SK-N-SH treated with all-trans-retinoic acid at 6 μM for 48 hours (cell line): ENCODE measurements around the gene ARMC10.
A peak's percentile ranks its signal among the peaks of the same experiment; 100 is the strongest.

Experiments used
- ATAC-seq: fragments of 200-7000 bp; cut with Tn5 transposase; 3 replicates; pipeline ENCODE4 v1.9.1; 2020; ENCODE audit warnings: mild to moderate bottlenecking, moderate library complexity
- ARNTL ChIP-seq: fragments of 450-650 bp; formaldehyde crosslinking; IDR thresholded peaks from 2 replicates; pipeline ENCODE4 v1.5.0; 2020; ENCODE audit warnings: low read depth, mild to moderate bottlenecking, moderate library complexity, borderline replicate concordance
- BACH2 ChIP-seq: fragments of 250-450 bp; sonication (Bioruptor Pico); IDR thresholded peaks from 2 replicates; pipeline ENCODE4 v1.9.0; 2021; ENCODE audit warnings: mild to moderate bottlenecking, borderline replicate concordance
- ESRRG ChIP-seq: fragments of 250-450 bp; sonication (Bioruptor Pico); IDR thresholded peaks from 2 replicates; pipeline ENCODE4 v1.6.1; 2021; ENCODE audit warnings: mild to moderate bottlenecking
- ISL1 ChIP-seq: fragments of 250-450 bp; sonication (Bioruptor Pico); IDR thresholded peaks from 2 replicates; pipeline ENCODE4 v2.1.2; 2022; ENCODE audit warnings: mild to moderate bottlenecking, moderate library complexity
- OSR1 ChIP-seq: fragments of 250-450 bp; sonication (Bioruptor Pico); IDR thresholded peaks from 2 replicates; pipeline ENCODE4 v1.8.0; 2022; ENCODE audit warnings: moderate library complexity, mild to moderate bottlenecking, inconsistent platforms
- POU6F1 ChIP-seq: fragments of 250-450 bp; sonication (Bioruptor Pico); IDR thresholded peaks from 2 replicates; pipeline ENCODE4 v1.8.0; 2021; ENCODE audit warnings: low read depth, mild to moderate bottlenecking, moderate library complexity, borderline replicate concordance
- PPARA ChIP-seq: fragments of 250-450 bp; sonication (Bioruptor Pico); IDR thresholded peaks from 2 replicates; pipeline ENCODE4 v1.5.0; 2020; ENCODE audit warnings: mild to moderate bottlenecking, borderline replicate concordance
- RARB ChIP-seq: fragments of 250-450 bp; sonication (Bioruptor Pico); IDR thresholded peaks from 2 replicates; pipeline ENCODE4 v1.8.0; 2021; ENCODE audit warnings: mild to moderate bottlenecking, moderate library complexity
- SNAI2 ChIP-seq: fragments of 250-450 bp; sonication (Bioruptor Pico); IDR thresholded peaks from 2 replicates; pipeline ENCODE4 v1.5.0; 2020; ENCODE audit warnings: mild to moderate bottlenecking, moderate library complexity
- TCF4 ChIP-seq: fragments of 250-450 bp; sonication (Bioruptor Pico); IDR thresholded peaks from 2 replicates; pipeline ENCODE4 v1.8.0; 2021; ENCODE audit warnings: mild to moderate bottlenecking, moderate library complexity, borderline replicate concordance
- TOX ChIP-seq: fragments of 250-450 bp; sonication (Bioruptor Pico); IDR thresholded peaks from 2 replicates; pipeline ENCODE4 v1.8.0; 2021; ENCODE audit warnings: mild to moderate bottlenecking, moderate library complexity, borderline replicate concordance
- TSHZ2 ChIP-seq: fragments of 250-450 bp; sonication (Bioruptor Pico); IDR thresholded peaks from 2 replicates; pipeline ENCODE4 v1.5.0; 2020; ENCODE audit warnings: mild to moderate bottlenecking, moderate library complexity
- ZC3H10 ChIP-seq: fragments of 250-450 bp; sonication (Bioruptor Pico); IDR thresholded peaks from 2 replicates; pipeline ENCODE4 v1.5.1; 2021; ENCODE audit warnings: mild to moderate bottlenecking, moderate library complexity
- ZFP3 ChIP-seq: fragments of 250-450 bp; sonication (Bioruptor Pico); IDR thresholded peaks from 2 replicates; pipeline ENCODE4 v1.5.0; 2020; ENCODE audit warnings: mild to moderate bottlenecking, moderate library complexity
- ZFP30 ChIP-seq: fragments of 450-650 bp; formaldehyde crosslinking; IDR thresholded peaks from 2 replicates; pipeline ENCODE4 v1.5.0; 2022; ENCODE audit warnings: mild to moderate bottlenecking, moderate library complexity
- ZNF565 ChIP-seq: fragments of 450-650 bp; formaldehyde crosslinking; conservative IDR thresholded peaks from 2 replicates; pipeline ENCODE4 v1.5.0; 2020; ENCODE audit warnings: low read depth, mild to moderate bottlenecking, moderate library complexity
- ZNF70 ChIP-seq: fragments of 450-650 bp; formaldehyde crosslinking; IDR thresholded peaks from 2 replicates; pipeline ENCODE4 v1.5.0; 2020; ENCODE audit warnings: mild to moderate bottlenecking, moderate library complexity
- ZNF8 ChIP-seq: fragments of 450-650 bp; formaldehyde crosslinking; IDR thresholded peaks from 2 replicates; pipeline ENCODE4 v1.5.0; 2020; ENCODE audit warnings: mild to moderate bottlenecking, moderate library complexity
- TF ChIP-seq, protein P1 (sequence below): fragments of 250-450 bp; sonication (Bioruptor Pico); IDR thresholded peaks from 2 replicates; pipeline ENCODE4 v1.5.1; 2020; ENCODE audit warnings: low read depth, mild to moderate bottlenecking, moderate library complexity
- TF ChIP-seq, protein P2 (sequence below): fragments of 250-450 bp; sonication (Bioruptor Pico); IDR thresholded peaks from 2 replicates; pipeline ENCODE4 v1.5.1; 2021; ENCODE audit warnings: mild to moderate bottlenecking, moderate library complexity

Gene ARMC10

DNA sequence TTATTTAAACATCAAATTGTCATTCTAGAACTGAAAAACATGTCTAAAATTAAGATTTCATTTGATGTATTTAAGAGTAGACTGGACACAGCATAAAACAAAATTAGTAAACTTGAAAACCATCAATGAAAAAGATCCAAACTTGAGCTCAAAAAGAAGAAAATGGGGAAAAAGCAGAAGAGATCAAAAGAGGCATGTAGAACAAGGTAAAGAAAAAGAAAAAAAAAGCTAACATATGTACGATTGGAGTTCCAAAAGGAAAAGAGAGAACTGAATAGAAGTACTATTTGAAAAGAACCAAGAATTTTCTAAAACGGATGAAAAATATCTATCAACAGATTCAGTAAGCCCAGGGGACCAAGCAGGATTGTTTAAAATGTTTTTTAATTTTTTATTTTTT lies 3.9 kb upstream of the ARMC10 start:
- ATAC-seq = no peak
- TF ChIP-seq ZC3H10 (CRISPR knock-in tag) (no peak), SNAI2 (no peak), ZNF8 (no peak)

GRCh38 chr7:103073989-103074518 lies 886 bp upstream of the ARMC10 start:
- peak; percentile 30 for ATAC-seq
- no peak for TF ChIP-seq ZNF8
- no peak for TF ChIP-seq POU6F1 (CRISPR knock-in tag)
- no peak for TF ChIP-seq ZNF70 (CRISPR knock-in tag)
- TF ChIP-seq ZFP30 (CRISPR knock-in tag) = no peak
- no peak for TF ChIP-seq ZFP3 (CRISPR knock-in tag)
- TF ChIP-seq ISL1 (CRISPR knock-in tag) = no peak
- no peak for TF ChIP-seq PPARA
- TF ChIP-seq TSHZ2 = no peak
- TF ChIP-seq OSR1 (CRISPR knock-in tag) = no peak
- TF ChIP-seq BACH2 (CRISPR knock-in tag) = no peak
- no peak for TF ChIP-seq ESRRG (CRISPR knock-in tag)
- TF ChIP-seq TOX (CRISPR knock-in tag) = no peak
- TF ChIP-seq, protein P1, sequence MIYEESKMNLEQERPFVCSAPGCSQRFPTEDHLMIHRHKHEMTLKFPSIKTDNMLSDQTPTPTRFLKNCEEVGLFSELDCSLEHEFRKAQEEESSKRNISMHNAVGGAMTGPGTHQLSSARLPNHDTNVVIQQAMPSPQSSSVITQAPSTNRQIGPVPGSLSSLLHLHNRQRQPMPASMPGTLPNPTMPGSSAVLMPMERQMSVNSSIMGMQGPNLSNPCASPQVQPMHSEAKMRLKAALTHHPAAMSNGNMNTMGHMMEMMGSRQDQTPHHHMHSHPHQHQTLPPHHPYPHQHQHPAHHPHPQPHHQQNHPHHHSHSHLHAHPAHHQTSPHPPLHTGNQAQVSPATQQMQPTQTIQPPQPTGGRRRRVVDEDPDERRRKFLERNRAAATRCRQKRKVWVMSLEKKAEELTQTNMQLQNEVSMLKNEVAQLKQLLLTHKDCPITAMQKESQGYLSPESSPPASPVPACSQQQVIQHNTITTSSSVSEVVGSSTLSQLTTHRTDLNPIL (CRISPR knock-in tag) = no peak
- TF ChIP-seq, protein P2, sequence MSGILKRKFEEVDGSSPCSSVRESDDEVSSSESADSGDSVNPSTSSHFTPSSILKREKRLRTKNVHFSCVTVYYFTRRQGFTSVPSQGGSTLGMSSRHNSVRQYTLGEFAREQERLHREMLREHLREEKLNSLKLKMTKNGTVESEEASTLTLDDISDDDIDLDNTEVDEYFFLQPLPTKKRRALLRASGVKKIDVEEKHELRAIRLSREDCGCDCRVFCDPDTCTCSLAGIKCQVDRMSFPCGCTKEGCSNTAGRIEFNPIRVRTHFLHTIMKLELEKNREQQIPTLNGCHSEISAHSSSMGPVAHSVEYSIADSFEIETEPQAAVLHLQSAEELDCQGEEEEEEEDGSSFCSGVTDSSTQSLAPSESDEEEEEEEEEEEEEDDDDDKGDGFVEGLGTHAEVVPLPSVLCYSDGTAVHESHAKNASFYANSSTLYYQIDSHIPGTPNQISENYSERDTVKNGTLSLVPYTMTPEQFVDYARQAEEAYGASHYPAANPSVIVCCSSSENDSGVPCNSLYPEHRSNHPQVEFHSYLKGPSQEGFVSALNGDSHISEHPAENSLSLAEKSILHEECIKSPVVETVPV = no peak
- no peak for TF ChIP-seq ZNF565 (CRISPR knock-in tag)

DNA sequence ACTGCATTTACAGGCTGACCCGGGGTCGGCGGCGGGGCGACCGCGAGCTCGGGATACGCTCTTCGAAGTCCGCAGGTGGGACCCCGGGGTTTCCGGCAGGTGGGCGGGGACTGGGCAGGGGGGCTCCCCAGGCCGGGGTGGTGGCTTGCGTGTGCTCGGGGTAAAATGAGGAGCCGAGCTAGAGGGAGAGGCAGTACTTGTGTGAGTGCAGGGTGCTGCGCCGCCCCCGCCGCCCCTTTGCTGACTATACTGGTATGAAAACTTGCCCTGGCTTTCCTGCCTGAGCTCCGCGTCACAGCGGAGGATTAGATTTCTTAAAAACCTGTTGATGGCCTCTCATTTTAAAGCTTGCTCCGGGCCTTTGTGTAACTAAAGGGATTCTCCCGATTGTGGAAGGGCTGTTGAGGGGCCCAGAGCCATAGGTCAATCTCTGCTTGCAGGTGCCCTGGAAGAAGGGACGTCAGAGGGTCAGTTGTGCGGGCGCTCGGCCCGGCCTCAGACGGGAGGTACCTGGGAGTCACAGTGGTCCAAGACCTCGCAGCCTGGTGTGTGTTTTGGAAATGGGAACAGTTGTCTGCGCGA lies 488 bp downstream of the ARMC10 start:
- no peak for TF ChIP-seq TOX (CRISPR knock-in tag)
- TF ChIP-seq RARB (CRISPR knock-in tag) = no peak
- no peak for TF ChIP-seq ZFP30 (CRISPR knock-in tag)
- TF ChIP-seq POU6F1 (CRISPR knock-in tag) = no peak
- no peak for TF ChIP-seq ARNTL
- no peak for TF ChIP-seq BACH2 (CRISPR knock-in tag)
- no peak for TF ChIP-seq ISL1 (CRISPR knock-in tag)
- TF ChIP-seq TCF4 (CRISPR knock-in tag) = no peak
- TF ChIP-seq, all 23 proteins: peak for 0

GRCh38 chr7:103076764-103077163 lies 1.8 kb downstream of the ARMC10 start:
- no peak for ATAC-seq
- TF ChIP-seq, protein P2 = no peak
- TF ChIP-seq ZC3H10 (CRISPR knock-in tag) = no peak
- TF ChIP-seq RARB (CRISPR knock-in tag) = no peak
- no peak for TF ChIP-seq SNAI2
- no peak for TF ChIP-seq TOX (CRISPR knock-in tag)
- TF ChIP-seq ZNF8 = no peak
- TF ChIP-seq, all 23 proteins: peak for 0

More for the DNA sequence above, 488 bp downstream of the ARMC10 start:
- ATAC-seq = peak; percentile 41
